Stimulated activated CD8-positive, alpha-beta memory T cell treated with anti-CD3 and anti-CD28 coated beads, Interleukin-7, amount 100 ng/mL, for 48 hours (primary cell): Measurements from ENCODE around the gene NADK.
A peak's percentile ranks its signal among the peaks of the same experiment; 100 is the strongest.

Experiments used
- DNase-seq, 2 donors: peaks; one replicate each; pipeline ENCODE4 v3.0.0-alpha.2; 2020; ENCODE audit warnings: low read depth in 1 of 2; ENCODE audit errors: extremely low read depth in 1 of 2

NADK gene

GRCh38 chr1:1777950-1778662 lies at the start of gene NADK:
NADK (minus strand) TSS chr1:1778470; CDS start chr1:1765406, 13,064 bp downstream.
- peak; percentile 20 to 61 for DNase-seq

GRCh38 chr1:1827089-1827848 lies 49.0 kb upstream of the NADK start:
- no peak for DNase-seq

GRCh38 chr1:1826356-1827088 lies 48.3 kb upstream of the NADK start:
- DNase-seq = no peak

GRCh38 chr1:1825217-1825616 lies 46.9 kb upstream of the NADK start:
- no peak for DNase-seq

GRCh38 chr1:1819762-1820161 lies 41.5 kb upstream of the NADK start:
- DNase-seq = no peak

- DNase-seq = no peak
Observed at GRCh38 chr1:1817221-1817620, 39.0 kb upstream of the NADK start.

GRCh38 chr1:1815606-1816281 lies 37.5 kb upstream of the NADK start:
- no peak for DNase-seq

- DNase-seq = no peak
Observed at GRCh38 chr1:1809489-1809888, 31.2 kb upstream of the NADK start.

- DNase-seq = no peak
Observed at GRCh38 chr1:1808206-1808605, 29.9 kb upstream of the NADK start.

GRCh38 chr1:1806890-1807289 lies 28.6 kb upstream of the NADK start:
- no peak for DNase-seq

GRCh38 chr1:1804301-1804700 lies 26.0 kb upstream of the NADK start:
- DNase-seq = no peak

GRCh38 chr1:1802871-1803270 lies 24.6 kb upstream of the NADK start:
- no peak for DNase-seq

GRCh38 chr1:1799716-1800115 lies 21.4 kb upstream of the NADK start:
- no peak for DNase-seq

GRCh38 chr1:1797731-1798341 lies 19.6 kb upstream of the NADK start:
- DNase-seq = no peak

- no peak for DNase-seq
Observed at GRCh38 chr1:1796466-1796865, 18.2 kb upstream of the NADK start.

GRCh38 chr1:1794999-1795398 lies 16.7 kb upstream of the NADK start:
- no peak for DNase-seq

GRCh38 chr1:1793481-1794244 lies 15.4 kb upstream of the NADK start:
- no peak for DNase-seq

- no peak for DNase-seq
Observed at GRCh38 chr1:1788646-1789431, 10.6 kb upstream of the NADK start.

- DNase-seq = no peak
Observed at GRCh38 chr1:1788136-1788535, 9.9 kb upstream of the NADK start.
